ENCODE measurements around the gene TMEM25. TPM values are rescaled to one million over a fixed set of nuclear protein-coding genes. Genes with fewer than 3 reads are reported as not detected.

The TMEM25 gene
- total RNA-seq, 2 donors from 2014 or later: 8.2 to 14.9 TPM

- ATAC-seq (replicated peaks): no peak
- Mint-ChIP-seq H3K27me3 (no peaks in the 10 kb centered on the region), H3K36me3 (ENCODE audit: low read depth) (peaks cover 50% of the 10 kb centered on the region), H3K27ac (no peak overlapping the region), H3K4me3 (no peak overlapping the region), H3K9me3 (no peaks in the 10 kb centered on the region), H3K4me1 (peaks cover 10% of the 10 kb centered on the region)
Measured at GRCh38 chr11:118524757-118525470, 6.1 kb upstream of the TMEM25 start.

GRCh38 chr11:118526688-118527087 lies 4.3 kb upstream of the TMEM25 start:
- H3K4me3 Mint-ChIP-seq: no peak overlapping the region
- no peaks in the 10 kb centered on the region for H3K27me3 Mint-ChIP-seq
- no peak for ATAC-seq (replicated peaks)
- peaks cover 14% of the 10 kb centered on the region for H3K4me1 Mint-ChIP-seq
- peak overlapping the region; percentile 25 for H3K27ac Mint-ChIP-seq
- no peaks in the 10 kb centered on the region for H3K9me3 Mint-ChIP-seq
- peaks cover 33% of the 10 kb centered on the region for H3K36me3 Mint-ChIP-seq (ENCODE audit: low read depth)

GRCh38 chr11:118527109-118527508 lies 3.9 kb upstream of the TMEM25 start, which contains the start of gene TTC36:
TSS of gene TTC36 (plus strand) at chr11:118527474. CDS start at chr11:118527495, 21 bp downstream.
- H3K27ac Mint-ChIP-seq: peak within 1 kb of the TSS; percentile 25
- no peaks in the 10 kb centered on the region for H3K9me3 Mint-ChIP-seq
- no peaks in the 10 kb centered on the region for H3K27me3 Mint-ChIP-seq
- peaks cover 28% of the 10 kb centered on the region for H3K36me3 Mint-ChIP-seq (ENCODE audit: low read depth)
- no peak within 1 kb of the TSS for H3K4me3 Mint-ChIP-seq
- no peak for ATAC-seq (replicated peaks)
- H3K4me1 Mint-ChIP-seq: peaks cover 14% of the 10 kb centered on the region

- Mint-ChIP-seq H3K27me3 (no peaks in the 10 kb centered on the region), H3K27ac (no peak overlapping the region), H3K4me3 (no peak overlapping the region), H3K9me3 (no peaks in the 10 kb centered on the region), H3K4me1 (peaks cover 14% of the 10 kb centered on the region), H3K36me3 (ENCODE audit: low read depth) (peaks cover 16% of the 10 kb centered on the region)
- ATAC-seq (replicated peaks): no peak
Measured at GRCh38 chr11:118528511-118528910, 2.5 kb upstream of the TMEM25 start.

- Mint-ChIP-seq H3K27ac (peak overlapping the region; percentile 70), H3K36me3 (ENCODE audit: low read depth) (peaks cover 4% of the 10 kb centered on the region), H3K4me1 (peaks cover 14% of the 10 kb centered on the region), H3K9me3 (no peaks in the 10 kb centered on the region), H3K27me3 (no peaks in the 10 kb centered on the region), H3K4me3 (peak overlapping the region; percentile 76)
- ATAC-seq (replicated peaks): no peak
Measured at GRCh38 chr11:118529584-118530175, 1.3 kb upstream of the TMEM25 start.

GRCh38 chr11:118530180-118530682 lies 761 bp upstream of the TMEM25 start:
- peak overlapping the region; percentile 70 for H3K27ac Mint-ChIP-seq
- H3K36me3 Mint-ChIP-seq (ENCODE audit: low read depth): no peaks in the 10 kb centered on the region

GRCh38 chr11:118531597-118532084 lies 649 bp downstream of the TMEM25 start:
- no peaks in the 10 kb centered on the region for H3K27me3 Mint-ChIP-seq
- peak overlapping the region; percentile 82 for H3K27ac Mint-ChIP-seq
- peak overlapping the region; percentile 76 for H3K4me3 Mint-ChIP-seq
- ATAC-seq (replicated peaks): peak; percentile 8
- H3K36me3 Mint-ChIP-seq (ENCODE audit: low read depth): no peaks in the 10 kb centered on the region
- H3K4me1 Mint-ChIP-seq: peaks cover 14% of the 10 kb centered on the region
- no peaks in the 10 kb centered on the region for H3K9me3 Mint-ChIP-seq

More at GRCh38 chr11:118530180-118530682, 761 bp upstream of the TMEM25 start:
- ATAC-seq (replicated peaks): no peak
- Mint-ChIP-seq H3K27me3 (no peaks in the 10 kb centered on the region), H3K4me1 (peaks cover 14% of the 10 kb centered on the region), H3K4me3 (peak overlapping the region; percentile 76), H3K9me3 (no peaks in the 10 kb centered on the region)

GRCh38 chr11:118532091-118532490 lies 1.1 kb downstream of the TMEM25 start:
- ATAC-seq (replicated peaks): no peak
- no peaks in the 10 kb centered on the region for H3K27me3 Mint-ChIP-seq
- peaks cover 14% of the 10 kb centered on the region for H3K4me1 Mint-ChIP-seq
- H3K36me3 Mint-ChIP-seq (ENCODE audit: low read depth): no peaks in the 10 kb centered on the region
- peak overlapping the region; percentile 76 for H3K4me3 Mint-ChIP-seq
- H3K9me3 Mint-ChIP-seq: no peaks in the 10 kb centered on the region
- no peak overlapping the region for H3K27ac Mint-ChIP-seq

GRCh38 chr11:118532852-118533768 lies 2.1 kb downstream of the TMEM25 start:
- Mint-ChIP-seq H3K27ac (no peak overlapping the region), H3K9me3 (no peaks in the 10 kb centered on the region), H3K4me1 (peaks cover 18% of the 10 kb centered on the region), H3K4me3 (no peak overlapping the region), H3K27me3 (no peaks in the 10 kb centered on the region), H3K36me3 (ENCODE audit: low read depth) (no peaks in the 10 kb centered on the region)
- ATAC-seq (replicated peaks): no peak

- Mint-ChIP-seq H3K27ac (no peak overlapping the region), H3K4me1 (peaks cover 14% of the 10 kb centered on the region), H3K4me3 (no peak overlapping the region), H3K36me3 (ENCODE audit: low read depth) (no peaks in the 10 kb centered on the region), H3K27me3 (no peaks in the 10 kb centered on the region), H3K9me3 (no peaks in the 10 kb centered on the region)
- no peak for ATAC-seq (replicated peaks)
Measured at GRCh38 chr11:118533769-118534729, 3.1 kb downstream of the TMEM25 start.

- H3K27me3 Mint-ChIP-seq: no peaks in the 10 kb centered on the region
- no peaks in the 10 kb centered on the region for H3K9me3 Mint-ChIP-seq
- no peak overlapping the region for H3K4me3 Mint-ChIP-seq
- peaks cover 4% of the 10 kb centered on the region for H3K4me1 Mint-ChIP-seq
- no peak for ATAC-seq (replicated peaks)
- H3K27ac Mint-ChIP-seq: no peak overlapping the region
- no peaks in the 10 kb centered on the region for H3K36me3 Mint-ChIP-seq (ENCODE audit: low read depth)
Measured at GRCh38 chr11:118535261-118535660, 4.3 kb downstream of the TMEM25 start.

GRCh38 chr11:118536726-118537125 lies 5.7 kb downstream of the TMEM25 start:
- no peaks in the 10 kb centered on the region for H3K9me3 Mint-ChIP-seq
- H3K4me3 Mint-ChIP-seq: no peak overlapping the region
- no peaks in the 10 kb centered on the region for H3K36me3 Mint-ChIP-seq (ENCODE audit: low read depth)
- no peak overlapping the region for H3K27ac Mint-ChIP-seq
- H3K4me1 Mint-ChIP-seq: peaks cover 4% of the 10 kb centered on the region
- no peaks in the 10 kb centered on the region for H3K27me3 Mint-ChIP-seq
- ATAC-seq (replicated peaks): no peak

GRCh38 chr11:118537409-118537980 lies 6.5 kb downstream of the TMEM25 start:
- Mint-ChIP-seq H3K27me3 (no peaks in the 10 kb centered on the region), H3K9me3 (no peaks in the 10 kb centered on the region), H3K4me3 (no peak overlapping the region), H3K27ac (peak overlapping the region; percentile 1), H3K36me3 (ENCODE audit: low read depth) (no peaks in the 10 kb centered on the region), H3K4me1 (peaks cover 4% of the 10 kb centered on the region)
- ATAC-seq (replicated peaks): no peak
